Upper lobe of left lung (tissue), 6 donors: ENCODE results near the gene LTBP2. TPM values are rescaled to one million over a fixed set of nuclear protein-coding genes. Genes with fewer than 3 reads are reported as not detected.

Experiments
- ATAC-seq, 2 donors: fragments of 200-7000 bp; cut with Tn5 transposase; one replicate each; pipeline ENCODE4 v1.9.1; 2022; ENCODE audit warnings: mild to moderate bottlenecking in 2 of 2, moderate library complexity in 2 of 2; ENCODE audit not compliant: low FRiP score in 2 of 2
- DNase-seq, 2 donors: peaks; one replicate each; pipeline ENCODE4 v3.0.0-alpha.2; 2019 to 2020
- H3K27ac ChIP-seq, 4 donors: fragments of 200-600 bp; sonication (generic); one replicate each; pipeline ENCODE4 v1.5.1; 2016 to 2019
- H3K27me3 ChIP-seq, 4 donors: fragments of 200-600 bp; sonication (generic); one replicate each; pipeline ENCODE4 v1.5.1; 2017 to 2019
- H3K36me3 ChIP-seq, 4 donors: fragments of 200-600 bp; sonication (generic); one replicate each; pipeline ENCODE4 v1.5.1; 2016 to 2019
- H3K4me1 ChIP-seq, 4 donors: fragments of 200-600 bp; sonication (generic); one replicate each; pipeline ENCODE4 v1.5.1; 2018 to 2019
- H3K4me3 ChIP-seq, 4 donors: fragments of 200-600 bp; sonication (generic); one replicate each; pipeline ENCODE4 v1.5.1; 2017 to 2019; ENCODE audit warnings: mild to moderate bottlenecking in 2 of 4, moderate library complexity in 1 of 4
- H3K9me3 ChIP-seq, 4 donors: fragments of 200-600 bp; sonication (generic); one replicate each; pipeline ENCODE4 v1.5.1; 2018 to 2019
- EP300 ChIP-seq, 4 donors: sonication (generic); formaldehyde crosslinking; IDR thresholded peaks; one replicate each; pipeline ENCODE4 v1.5.1; 2017; ENCODE audit warnings: antibody characterized with exemption in 4 of 4, control low read depth in 2 of 4
- POLR2A ChIP-seq, 4 donors: fragments of 450-650 bp; IDR thresholded peaks; one replicate each; pipeline ENCODE4 v1.5.1; 2016 to 2017; ENCODE audit warnings: antibody characterized with exemption in 4 of 4, mild to moderate bottlenecking in 2 of 4
- POLR2AphosphoS5 ChIP-seq, 2 donors: sonication (generic); formaldehyde crosslinking; IDR thresholded peaks; one replicate each; pipeline ENCODE4 v1.5.1; 2017; ENCODE audit warnings: antibody characterized with exemption in 2 of 2
- WGBS, 2 donors: methylation state at CpG; one replicate each; pipeline ENCODE4 v1.1.5; 2017 to 2018; 5-methylcytosine and 5-hydroxymethylcytosine counted together
- total RNA-seq, 6 donors: library from RNA; depleted of rRNA in 4 of 6; stranded (reverse); fragments of >200 nt in 4 of 6; gene quantifications; one replicate each; pipeline versions ENCODE4 v1.1.0 to v1.2.1, GENCODE V29; 2016 to 2021
- TF ChIP-seq, protein P1 (sequence below), 6 experiments: fragments of 450-650 bp in 4 of 6; fragments of 200-600 bp in 2 of 6; sonication (generic) in 2 of 6; IDR thresholded peaks; one replicate each; pipeline ENCODE4 v1.5.1; 2016 to 2019; ENCODE audit warnings: antibody characterized with exemption in 6 of 6
- donor health status: DM: no; HTN: no; CAD: no; lungs with moderate emphysema.
- donor health status: DM: no; HTN: yes; CAD: no; lungs with severe emphysema.

LTBP2 gene
- total RNA-seq, 6 donors from 2014 or later: 19.7 to 136 (median 77.6) TPM

DNA sequence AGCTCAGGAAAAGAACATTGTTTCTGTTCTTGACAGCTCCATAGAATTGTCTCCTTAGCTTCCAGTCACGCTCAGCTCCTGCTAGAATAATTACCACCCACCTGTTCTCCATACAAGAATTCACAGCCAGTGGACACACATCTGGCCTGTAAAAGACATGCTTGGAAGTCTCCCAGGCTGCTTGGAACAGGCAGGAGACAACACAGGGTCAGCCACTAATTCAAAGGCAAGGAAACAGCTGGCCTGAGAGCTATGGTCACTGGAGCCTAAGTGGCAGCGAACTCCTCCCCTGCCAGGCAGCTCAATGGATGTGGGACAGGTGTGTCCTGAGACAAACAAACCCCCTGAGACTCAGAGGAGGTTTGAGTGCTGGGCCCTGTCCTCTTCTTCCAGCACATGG lies 22.9 kb upstream of the LTBP2 start:
- H3K4me3 ChIP-seq: no peak overlapping the region
- DNase-seq: no peak
- 83 to 86% methylated on average over 2 of the region's 2 CpGs for WGBS, 2 donors
- H3K27me3 ChIP-seq: no peaks in the 10 kb centered on the region
- no peaks in the 10 kb centered on the region for H3K36me3 ChIP-seq
- H3K9me3 ChIP-seq: no peaks in the 10 kb centered on the region
- no peak overlapping the region for H3K27ac ChIP-seq
- TF ChIP-seq, protein P1, sequence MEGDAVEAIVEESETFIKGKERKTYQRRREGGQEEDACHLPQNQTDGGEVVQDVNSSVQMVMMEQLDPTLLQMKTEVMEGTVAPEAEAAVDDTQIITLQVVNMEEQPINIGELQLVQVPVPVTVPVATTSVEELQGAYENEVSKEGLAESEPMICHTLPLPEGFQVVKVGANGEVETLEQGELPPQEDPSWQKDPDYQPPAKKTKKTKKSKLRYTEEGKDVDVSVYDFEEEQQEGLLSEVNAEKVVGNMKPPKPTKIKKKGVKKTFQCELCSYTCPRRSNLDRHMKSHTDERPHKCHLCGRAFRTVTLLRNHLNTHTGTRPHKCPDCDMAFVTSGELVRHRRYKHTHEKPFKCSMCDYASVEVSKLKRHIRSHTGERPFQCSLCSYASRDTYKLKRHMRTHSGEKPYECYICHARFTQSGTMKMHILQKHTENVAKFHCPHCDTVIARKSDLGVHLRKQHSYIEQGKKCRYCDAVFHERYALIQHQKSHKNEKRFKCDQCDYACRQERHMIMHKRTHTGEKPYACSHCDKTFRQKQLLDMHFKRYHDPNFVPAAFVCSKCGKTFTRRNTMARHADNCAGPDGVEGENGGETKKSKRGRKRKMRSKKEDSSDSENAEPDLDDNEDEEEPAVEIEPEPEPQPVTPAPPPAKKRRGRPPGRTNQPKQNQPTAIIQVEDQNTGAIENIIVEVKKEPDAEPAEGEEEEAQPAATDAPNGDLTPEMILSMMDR (IDR thresholded peaks at IDR 0.05): no peak
- TF ChIP-seq POLR2A (IDR thresholded peaks at IDR 0.05) (no peak), POLR2AphosphoS5 (IDR thresholded peaks at IDR 0.05) (no peak), EP300 (IDR thresholded peaks at IDR 0.05) (no peak)
- H3K4me1 ChIP-seq: no peaks in the 10 kb centered on the region
- no peak for ATAC-seq

DNA sequence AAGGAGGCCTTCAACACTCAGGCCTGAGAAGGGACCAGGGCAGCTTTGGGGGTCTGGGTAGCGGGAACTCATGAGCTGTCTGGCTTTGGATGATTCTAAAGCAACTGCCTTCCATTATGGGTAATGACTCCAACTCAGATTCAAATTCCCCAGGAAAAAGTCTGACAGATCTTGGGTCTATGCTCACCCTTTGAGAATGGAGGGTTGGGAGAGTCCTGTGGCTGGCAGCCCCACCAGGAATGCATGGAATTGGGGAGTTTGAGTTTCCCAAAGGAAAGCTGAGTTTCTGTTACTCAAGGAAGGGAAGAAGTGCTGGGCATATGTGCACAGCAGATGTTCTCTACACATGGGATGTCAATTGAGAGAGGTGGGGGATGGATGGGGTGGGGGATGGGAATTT lies 22.4 kb upstream of the LTBP2 start:
- TF ChIP-seq, protein P1 (IDR thresholded peaks at IDR 0.05): no peak
- TF ChIP-seq POLR2A (IDR thresholded peaks at IDR 0.05): no peak
- TF ChIP-seq EP300 (IDR thresholded peaks at IDR 0.05): no peak
- TF ChIP-seq POLR2AphosphoS5 (IDR thresholded peaks at IDR 0.05): no peak
- Histone ChIP-seq H3K36me3 (no peaks in the 10 kb centered on the region), H3K9me3 (no peaks in the 10 kb centered on the region), H3K27me3 (no peaks in the 10 kb centered on the region), H3K4me3 (no peak overlapping the region), H3K4me1 (no peaks in the 10 kb centered on the region), H3K27ac (no peak overlapping the region)
- ATAC-seq: no peak
- DNase-seq: no peak
- WGBS, 2 donors: 92 to 95% methylated on average over 1 of the region's 1 CpG

DNA sequence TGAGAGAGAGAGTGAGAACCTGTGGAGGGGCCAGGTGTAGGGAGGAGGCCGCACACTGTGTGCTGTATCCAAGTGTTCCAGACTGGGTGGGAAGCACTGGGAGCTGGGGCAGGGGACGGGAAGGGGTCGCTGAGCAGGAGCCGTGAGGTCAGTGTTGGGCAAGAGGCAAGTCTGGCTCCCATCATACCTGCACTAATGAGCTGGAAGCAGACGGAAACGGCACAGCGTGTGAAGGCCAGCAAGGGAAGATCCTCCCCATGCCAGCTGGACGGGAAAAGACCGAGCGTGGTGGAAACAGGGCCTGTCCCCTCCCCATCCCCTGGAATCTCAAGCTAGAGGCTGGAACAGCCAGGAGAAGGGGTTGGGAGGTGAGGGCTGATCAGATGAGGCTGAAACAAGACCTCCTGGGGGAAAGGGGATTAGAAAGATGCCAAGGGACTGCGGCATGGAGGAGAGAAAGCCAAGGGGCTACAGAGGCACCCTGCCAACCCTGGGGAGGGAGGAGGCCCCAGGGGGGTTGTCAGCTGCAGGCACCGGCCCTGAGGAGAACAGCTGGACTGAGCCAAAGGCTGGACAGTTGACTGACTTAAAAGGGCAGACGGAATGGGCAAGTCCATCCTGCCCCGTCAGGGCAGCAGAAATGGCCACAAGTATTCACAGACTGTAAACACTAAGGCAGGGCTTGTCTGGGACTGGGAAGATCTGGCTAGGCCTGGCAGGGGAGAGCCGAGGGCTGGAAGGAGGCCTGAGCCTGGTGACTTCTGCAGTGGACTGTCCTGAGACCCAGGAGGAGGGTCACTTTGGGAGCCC lies 19.0 kb upstream of the LTBP2 start:
- peak; percentile 31 to 38 for ATAC-seq
- 72 to 80% methylated on average over 14 to 15 of the region's 15 CpGs for WGBS, 2 donors

DNA sequence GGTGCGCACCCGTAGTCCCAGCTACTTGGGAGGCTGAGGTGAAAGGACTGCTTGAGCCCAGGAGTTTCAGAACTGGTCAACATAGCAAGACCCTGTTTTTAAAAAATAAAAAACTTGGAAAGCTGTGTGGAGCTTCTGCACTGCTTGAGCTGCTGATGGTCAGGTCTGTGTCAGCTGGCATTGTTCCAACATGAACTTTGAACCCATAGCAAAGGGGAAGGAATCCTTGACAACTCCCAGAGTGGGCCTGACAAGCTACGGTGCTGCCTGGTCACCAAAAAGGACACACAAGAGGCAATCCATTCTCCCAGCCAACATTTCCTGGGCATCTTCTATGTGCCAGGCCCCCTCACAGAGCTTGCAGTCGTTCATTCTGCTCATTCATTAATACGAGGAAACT lies 16.4 kb upstream of the LTBP2 start:
- no peak for TF ChIP-seq POLR2AphosphoS5 (IDR thresholded peaks at IDR 0.05)
- TF ChIP-seq, protein P1 (IDR thresholded peaks at IDR 0.05): no peak
- no peak for TF ChIP-seq POLR2A (IDR thresholded peaks at IDR 0.05)
- no peak for TF ChIP-seq EP300 (IDR thresholded peaks at IDR 0.05)

More for the DNA sequence above, 19.0 kb upstream of the LTBP2 start:
- Histone ChIP-seq H3K36me3 (no peaks in the 10 kb centered on the region), H3K9me3 (no peaks in the 10 kb centered on the region), H3K4me1 (no peaks in the 10 kb centered on the region), H3K4me3 (no peak overlapping the region), H3K27ac (peak overlapping the region in 1 of 4 donors; percentile 49), H3K27me3 (no peaks in the 10 kb centered on the region)
- TF ChIP-seq POLR2AphosphoS5 (IDR thresholded peaks at IDR 0.05): no peak
- no peak for TF ChIP-seq EP300 (IDR thresholded peaks at IDR 0.05)
- TF ChIP-seq, protein P1 (IDR thresholded peaks at IDR 0.05): no peak
- no peak for DNase-seq

DNA sequence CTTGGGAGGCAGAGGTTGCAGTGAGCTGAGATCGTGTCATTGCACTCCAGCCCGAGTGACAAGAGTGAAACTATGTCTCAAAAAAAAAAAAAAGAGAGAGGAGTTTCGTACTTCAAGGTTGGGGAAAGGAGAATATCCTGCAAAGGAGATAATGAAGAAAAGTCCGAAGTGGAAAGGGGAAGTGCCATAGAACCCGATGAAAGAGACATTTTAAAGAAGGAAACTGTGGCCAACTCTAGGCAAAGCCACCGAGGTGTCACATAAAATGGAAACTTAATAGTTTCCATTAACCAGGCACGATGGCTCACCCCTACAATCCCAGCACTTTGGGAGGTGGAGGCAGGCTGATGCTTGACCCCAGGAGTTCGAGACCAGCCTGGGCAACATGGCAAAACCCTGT lies 15.0 kb upstream of the LTBP2 start:
- H3K4me3 ChIP-seq: no peak overlapping the region
- H3K4me1 ChIP-seq: no peaks in the 10 kb centered on the region
- no peaks in the 10 kb centered on the region for H3K36me3 ChIP-seq
- ATAC-seq: no peak
- H3K27me3 ChIP-seq: no peaks in the 10 kb centered on the region
- DNase-seq: no peak
- no peaks in the 10 kb centered on the region for H3K9me3 ChIP-seq
- TF ChIP-seq POLR2A (IDR thresholded peaks at IDR 0.05): no peak
- no peak for TF ChIP-seq EP300 (IDR thresholded peaks at IDR 0.05)
- no peak overlapping the region for H3K27ac ChIP-seq
- WGBS, 2 donors: 65 to 70% methylated on average over 8 of the region's 8 CpGs

More for the DNA sequence above, 16.4 kb upstream of the LTBP2 start:
- Histone ChIP-seq H3K4me3 (no peak overlapping the region), H3K36me3 (no peaks in the 10 kb centered on the region), H3K27ac (no peak overlapping the region), H3K9me3 (no peaks in the 10 kb centered on the region), H3K4me1 (no peaks in the 10 kb centered on the region), H3K27me3 (no peaks in the 10 kb centered on the region)
- ATAC-seq: no peak
- no peak for DNase-seq
- 78 to 91% methylated on average over 5 of the region's 5 CpGs for WGBS, 2 donors
